ENCODE measurements around the gene SCUBE2.
"Not testable (repeated sequence)": the region's sequence is repeated elsewhere in the genome, so short reads cannot be mapped to it uniquely, and the experiment has no call there.

The SCUBE2 gene

GRCh38 chr11:9103542-9104276 lies 12.3 kb upstream of the SCUBE2 start:
- FAIRE-seq = no peak

DNA sequence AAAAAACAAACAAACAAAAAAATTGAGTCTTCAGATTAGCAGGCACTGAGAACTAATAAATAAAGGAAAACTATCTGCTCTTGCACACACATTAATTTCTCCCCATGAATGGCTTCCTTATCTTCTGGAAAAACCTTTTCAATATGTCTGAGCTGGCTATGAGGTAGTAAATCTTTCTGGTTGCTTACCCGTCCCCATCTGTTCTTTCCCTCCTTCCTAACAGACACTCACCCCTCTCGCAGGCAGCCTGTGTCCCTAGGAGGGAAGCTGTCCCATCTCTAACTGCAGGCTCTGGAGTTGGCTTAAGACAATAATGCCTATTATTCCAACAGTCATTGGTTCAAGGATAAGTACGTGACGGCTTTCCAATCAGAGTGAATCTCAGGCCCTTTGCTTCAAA lies 8.2 kb upstream of the SCUBE2 start:
- FAIRE-seq = no peak

- FAIRE-seq = not testable (repeated sequence)
Observed at GRCh38 chr11:9098455-9098854, 7.1 kb upstream of the SCUBE2 start.

GRCh38 chr11:9097186-9097943 lies 6.0 kb upstream of the SCUBE2 start:
- not testable (repeated sequence) for FAIRE-seq

- FAIRE-seq = no peak
Observed at GRCh38 chr11:9096427-9096826, 5.0 kb upstream of the SCUBE2 start.

- FAIRE-seq = no peak
Observed at GRCh38 chr11:9095421-9095820, 4.0 kb upstream of the SCUBE2 start.

DNA sequence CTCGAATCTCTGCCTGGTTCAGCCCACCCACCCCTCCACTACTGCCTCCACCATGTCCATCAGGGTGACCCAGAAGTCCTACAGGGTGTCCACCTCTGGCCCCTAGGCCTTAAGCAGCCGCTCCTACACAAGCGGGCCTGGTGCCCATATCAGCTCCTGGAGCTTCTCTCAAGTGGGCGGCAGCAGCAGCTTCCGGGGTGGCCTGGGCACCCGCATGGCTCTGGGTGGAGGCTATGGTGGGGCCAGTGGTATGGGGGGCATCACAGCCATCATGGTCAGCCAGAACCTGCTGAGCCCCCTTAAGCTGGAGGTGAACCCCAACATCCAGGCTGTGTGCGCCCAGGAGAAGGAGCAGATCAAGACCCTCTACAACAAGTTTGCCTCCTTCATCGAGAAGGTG lies 3.0 kb upstream of the SCUBE2 start:
- no peak for FAIRE-seq

DNA sequence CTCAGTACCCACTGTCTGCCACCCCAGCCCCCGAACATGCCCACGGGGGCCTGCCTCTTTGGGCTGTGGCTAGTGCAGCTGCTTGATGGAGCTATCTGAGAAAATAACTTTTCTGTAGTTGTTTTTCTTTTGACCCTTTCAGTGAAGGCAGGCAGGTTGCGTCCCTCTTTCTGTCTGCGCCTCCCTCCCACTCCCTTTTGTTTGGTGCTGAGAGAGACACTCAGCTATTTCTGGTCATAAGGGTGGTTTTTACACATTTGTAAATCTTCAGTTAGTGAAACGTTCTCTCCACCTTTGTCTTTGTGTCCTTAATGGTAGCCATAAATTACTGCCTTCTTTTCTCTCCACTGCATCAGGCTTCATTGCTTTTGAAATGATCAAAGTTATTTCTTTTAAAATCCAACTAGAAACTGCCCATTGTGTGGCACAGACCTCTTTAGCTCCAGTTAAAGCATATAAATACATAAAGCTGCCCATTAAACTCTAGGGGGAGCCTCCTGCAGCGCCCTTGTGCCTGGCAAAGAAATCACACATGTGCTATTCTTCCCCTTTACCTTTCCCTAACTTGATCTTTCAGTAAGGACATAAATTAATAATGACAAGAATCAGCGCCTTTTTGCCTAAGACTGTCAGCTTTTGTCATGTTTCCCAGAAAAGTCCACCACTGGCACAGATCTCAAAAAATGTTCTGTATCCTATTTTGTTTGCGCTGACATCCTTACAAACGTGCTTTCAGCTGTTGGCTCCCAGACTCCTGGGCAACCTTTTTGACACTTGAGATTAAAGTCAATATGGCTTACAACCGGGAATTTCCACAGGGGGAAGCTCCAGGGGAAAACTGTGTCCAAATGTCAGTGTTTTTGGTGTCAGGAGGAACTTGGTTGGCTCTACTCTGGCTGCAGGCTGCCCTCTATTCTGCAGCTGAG lies 1.7 kb upstream of the SCUBE2 start:
- no peak for FAIRE-seq

GRCh38 chr11:9092072-9092471 lies 673 bp upstream of the SCUBE2 start:
- no peak for FAIRE-seq

DNA sequence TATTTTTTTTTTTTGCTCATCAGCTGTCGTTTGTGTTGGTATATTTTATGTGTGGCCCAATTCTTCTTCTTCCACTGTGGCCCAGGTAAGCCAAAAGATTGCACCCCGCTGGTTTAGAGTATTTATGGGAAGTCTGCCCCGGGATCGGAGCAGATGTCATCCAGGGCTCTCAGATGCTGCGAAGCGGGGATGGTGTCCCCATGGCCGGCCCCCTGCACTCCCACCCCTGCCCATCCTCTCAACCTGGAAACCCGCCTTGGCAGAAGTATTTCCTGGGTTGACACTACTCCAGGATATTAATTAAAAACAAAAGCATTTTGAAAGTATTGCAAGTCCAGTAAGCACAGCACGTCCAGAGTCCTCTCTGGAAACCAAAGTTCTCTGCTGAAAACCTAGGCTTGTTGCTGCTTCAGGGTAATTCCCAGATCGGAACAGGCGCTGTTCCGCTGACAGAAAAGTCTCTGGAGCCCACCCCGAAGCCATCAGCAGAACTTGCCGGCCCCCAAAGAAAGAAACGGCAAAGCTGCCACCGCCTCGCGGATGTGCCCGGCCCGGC lies 833 bp downstream of the SCUBE2 start:
- FAIRE-seq = no peak

DNA sequence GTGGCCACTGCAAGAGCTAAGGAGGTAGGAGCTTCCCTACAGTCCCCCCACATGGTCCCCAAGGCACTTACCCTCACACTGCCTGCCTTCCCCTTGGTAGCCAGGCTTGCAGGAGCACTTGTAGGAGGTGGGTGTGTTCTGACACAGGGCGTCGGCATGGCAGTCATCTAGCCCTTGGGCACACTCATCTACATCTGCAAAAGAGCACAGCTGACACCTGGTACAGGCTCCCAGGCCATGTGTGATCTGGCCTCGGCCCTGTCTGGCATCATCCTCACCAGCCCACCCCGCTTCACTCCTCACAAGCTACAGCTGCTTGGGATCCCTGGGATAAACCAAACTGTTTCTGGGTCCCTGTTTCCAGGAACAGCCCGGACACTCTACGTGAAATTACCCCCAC lies 1.8 kb downstream of the SCUBE2 start:
- FAIRE-seq = no peak

DNA sequence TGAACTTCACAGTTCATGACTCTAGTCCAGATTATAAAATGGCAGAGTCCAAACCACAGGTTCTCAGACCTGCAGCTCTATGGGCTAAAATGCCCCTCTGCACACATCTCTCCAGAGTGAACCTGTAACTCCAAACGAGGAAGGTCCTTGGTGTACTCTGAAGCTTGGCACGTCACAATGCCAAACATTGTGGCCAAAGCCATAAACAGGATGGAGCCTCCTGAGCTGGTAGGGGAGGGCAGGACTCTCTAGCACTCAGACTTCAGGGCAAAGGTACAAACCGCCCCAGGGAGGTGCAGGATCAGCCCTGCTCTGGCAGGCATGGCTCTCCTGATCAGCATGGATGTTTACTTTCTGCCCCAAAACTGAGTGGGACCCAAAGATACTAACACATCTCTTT lies 2.3 kb downstream of the SCUBE2 start:
- FAIRE-seq = no peak

GRCh38 chr11:9082575-9082974 lies 8.8 kb downstream of the SCUBE2 start:
- no peak for FAIRE-seq

DNA sequence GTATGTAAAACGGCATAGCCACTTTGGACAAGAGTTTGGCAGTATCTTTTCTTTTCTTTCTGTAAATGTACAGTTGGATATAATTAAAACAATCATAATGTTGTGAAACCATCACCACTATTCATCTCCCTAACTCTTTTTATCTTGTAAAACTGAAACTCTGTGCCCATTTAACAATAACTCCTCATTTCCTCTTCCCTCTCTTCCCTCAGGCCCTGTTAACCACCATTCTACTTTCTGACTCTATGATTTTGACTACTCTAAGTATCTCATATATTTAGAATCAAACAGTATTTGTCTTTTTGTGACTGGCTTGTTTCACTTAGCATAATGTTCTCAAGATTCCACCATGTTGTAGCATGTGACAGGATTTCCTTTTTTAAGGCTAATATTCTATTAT lies 10.2 kb downstream of the SCUBE2 start:
- no peak for FAIRE-seq

DNA sequence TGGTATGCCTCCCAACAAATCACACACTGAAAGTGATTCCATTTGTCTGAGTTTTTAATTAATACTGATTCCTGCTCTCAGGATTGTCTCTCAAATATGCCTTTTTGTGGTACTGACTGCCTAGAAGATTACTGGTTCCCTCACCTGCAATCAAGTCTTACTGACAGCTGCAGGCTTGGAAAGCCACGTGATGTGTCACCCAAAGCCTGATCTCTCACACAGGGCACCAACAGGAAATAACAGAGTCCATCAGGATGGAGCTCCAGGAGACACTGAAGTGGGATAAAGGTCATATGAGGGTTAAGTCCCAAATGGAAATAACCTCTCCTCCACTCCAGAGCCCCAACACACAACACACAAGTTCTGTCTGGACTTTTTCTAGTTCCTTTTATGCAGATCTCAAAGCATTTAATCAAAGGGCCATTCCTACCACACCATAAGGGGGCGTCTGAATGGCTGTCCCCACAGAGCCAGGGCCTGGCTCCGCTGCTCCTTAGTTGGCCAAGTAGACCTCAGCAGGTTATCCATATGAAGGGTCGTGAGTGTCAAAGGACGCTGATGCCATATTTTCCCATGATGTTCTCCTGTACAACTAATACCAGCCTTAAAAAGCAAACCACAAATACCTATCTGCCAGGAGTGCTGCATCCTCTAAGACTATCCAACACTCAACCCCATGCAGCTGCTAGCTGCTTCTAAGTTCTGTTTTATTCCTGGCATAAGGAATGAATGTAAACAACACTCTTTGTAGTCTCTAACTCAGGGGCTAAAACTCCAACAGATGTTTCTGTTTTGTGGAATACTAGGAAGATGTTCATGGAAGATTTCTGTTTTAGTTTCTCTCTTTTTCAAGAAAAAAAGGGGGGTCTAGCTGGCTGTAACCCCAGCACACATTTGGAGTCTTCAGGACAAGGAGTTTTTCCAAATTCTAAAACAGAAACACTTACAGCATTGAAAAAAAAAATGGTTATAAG lies 13.0 kb downstream of the SCUBE2 start:
- FAIRE-seq = peak; percentile 94

- no peak for FAIRE-seq
Observed at GRCh38 chr11:9077164-9077563, 14.2 kb downstream of the SCUBE2 start.

DNA sequence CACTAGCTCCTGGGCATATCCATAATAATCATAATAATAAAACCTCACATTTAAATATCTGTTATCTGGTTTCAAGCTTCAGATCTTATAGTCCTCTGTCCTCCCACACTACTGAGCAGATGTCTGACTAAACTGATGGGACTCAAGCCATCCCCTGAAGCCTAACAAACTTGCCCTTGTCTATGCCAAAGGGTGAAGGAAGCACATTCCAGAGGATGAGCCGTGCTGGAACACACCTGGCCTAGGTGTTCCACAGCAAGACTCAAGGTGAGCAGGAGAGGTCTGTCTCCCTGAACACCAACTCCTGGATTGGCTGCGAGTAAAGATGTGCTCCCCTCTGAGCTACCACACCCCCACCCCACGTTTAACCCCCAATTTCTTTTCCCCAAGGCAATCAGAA lies 14.7 kb downstream of the SCUBE2 start:
- FAIRE-seq = no peak

- no peak for FAIRE-seq
Observed at GRCh38 chr11:9076046-9076445, 15.4 kb downstream of the SCUBE2 start.

DNA sequence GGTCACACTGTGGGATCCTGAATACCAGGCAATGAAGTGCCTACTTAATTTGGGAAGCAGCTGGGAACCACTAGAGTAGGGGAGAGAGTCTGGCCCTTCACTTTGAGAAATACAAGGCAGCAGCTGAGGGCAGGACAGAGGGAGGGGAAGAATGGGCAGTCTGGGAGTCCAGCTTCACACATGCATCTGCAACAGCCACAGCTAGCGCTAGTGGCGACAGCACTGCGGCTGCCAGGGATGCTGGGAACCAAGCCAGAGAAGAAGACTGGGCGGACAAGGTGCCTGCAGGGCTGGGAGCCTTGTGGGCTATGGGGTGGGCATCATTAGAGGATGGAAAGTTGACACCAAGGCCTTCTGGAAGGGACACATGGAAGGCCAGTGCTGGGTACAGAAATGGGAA lies 15.8 kb downstream of the SCUBE2 start:
- FAIRE-seq = no peak

DNA sequence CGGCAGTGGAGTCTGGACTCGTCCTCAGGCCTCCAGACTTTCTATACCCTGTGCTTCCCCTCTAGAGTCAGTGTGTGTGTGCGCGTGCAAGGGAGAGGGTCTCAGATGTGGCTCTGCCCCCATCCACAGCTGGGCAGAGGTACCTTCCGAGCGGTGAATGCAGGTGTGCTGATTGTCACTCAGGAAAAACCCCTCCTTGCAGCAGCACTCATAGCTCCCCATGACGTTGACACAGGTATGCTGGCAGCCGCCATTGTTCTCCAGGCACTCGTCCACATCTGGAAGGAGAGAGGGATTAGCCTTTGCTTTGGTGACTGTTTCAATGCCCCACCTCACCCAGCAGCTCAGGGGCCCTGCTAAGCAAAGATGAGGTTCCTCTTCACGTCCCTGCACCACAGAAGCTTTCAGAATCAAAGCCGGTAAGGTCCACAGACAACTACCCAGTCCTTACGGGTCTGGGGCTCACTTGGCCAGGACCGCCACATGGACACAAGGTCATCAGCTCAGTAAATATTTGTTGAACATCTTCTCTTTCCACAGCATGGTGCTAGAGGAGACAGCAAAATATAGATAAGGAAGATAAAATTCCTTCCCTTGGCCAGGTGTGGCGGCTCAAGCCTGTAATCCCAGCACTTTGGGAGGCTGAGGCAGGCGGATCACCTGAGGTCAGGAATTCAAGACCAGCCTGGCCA lies 16.9 kb downstream of the SCUBE2 start:
- FAIRE-seq = no peak
